GM19324 (cell line): ENCODE measurements around the gene CAPN15.

ENCODE experiments used
- ATAC-seq: cut with Tn5 transposase; IDR thresholded peaks from one replicate; pipeline ENCODE4 v1.9.1; 2021; ENCODE audit warnings: mild to moderate bottlenecking, moderate library complexity; ENCODE audit not compliant: unreplicated experiment, low FRiP score

CAPN15 gene

GRCh38 chr16:540645-541340, 13.3 kb downstream of the CAPN15 start:
- no peak for ATAC-seq

- no peak for ATAC-seq
Measured at GRCh38 chr16:543301-544164, 16.0 kb downstream of the CAPN15 start.

- ATAC-seq, result no peak
Measured at GRCh38 chr16:544517-544916, 17.0 kb downstream of the CAPN15 start.

DNA sequence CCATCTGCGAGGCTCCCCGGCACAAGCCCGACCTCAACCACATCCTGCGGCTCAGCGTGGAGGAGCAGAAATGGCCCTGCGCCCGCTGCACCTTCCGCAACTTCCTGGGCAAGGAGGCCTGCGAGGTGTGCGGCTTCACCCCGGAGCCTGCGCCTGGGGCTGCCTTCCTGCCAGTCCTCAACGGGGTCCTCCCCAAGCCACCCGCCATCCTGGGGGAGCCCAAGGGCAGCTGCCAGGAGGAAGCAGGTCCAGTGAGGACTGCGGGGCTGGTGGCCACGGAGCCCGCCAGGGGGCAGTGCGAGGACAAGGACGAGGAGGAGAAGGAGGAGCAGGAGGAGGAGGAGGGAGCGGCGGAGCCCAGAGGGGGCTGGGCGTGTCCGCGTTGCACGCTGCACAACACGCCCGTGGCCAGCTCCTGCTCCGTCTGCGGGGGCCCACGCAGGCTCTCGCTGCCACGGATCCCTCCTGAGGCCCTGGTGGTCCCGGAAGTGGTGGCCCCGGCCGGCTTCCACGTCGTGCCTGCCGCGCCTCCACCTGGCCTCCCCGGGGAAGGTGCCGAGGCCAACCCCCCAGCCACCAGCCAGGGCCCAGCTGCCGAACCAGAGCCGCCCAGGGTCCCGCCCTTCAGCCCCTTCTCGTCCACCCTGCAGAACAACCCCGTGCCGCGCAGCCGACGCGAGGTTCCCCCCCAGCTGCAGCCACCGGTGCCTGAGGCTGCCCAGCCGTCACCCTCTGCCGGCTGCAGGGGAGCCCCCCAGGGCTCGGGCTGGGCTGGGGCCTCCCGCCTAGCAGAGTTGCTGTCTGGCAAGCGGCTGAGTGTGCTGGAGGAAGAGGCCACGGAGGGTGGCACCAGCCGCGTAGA, 19.6 kb downstream of the CAPN15 start:
- ATAC-seq, result no peak

GRCh38 chr16:548586-548985, 21.1 kb downstream of the CAPN15 start:
- no peak for ATAC-seq

DNA sequence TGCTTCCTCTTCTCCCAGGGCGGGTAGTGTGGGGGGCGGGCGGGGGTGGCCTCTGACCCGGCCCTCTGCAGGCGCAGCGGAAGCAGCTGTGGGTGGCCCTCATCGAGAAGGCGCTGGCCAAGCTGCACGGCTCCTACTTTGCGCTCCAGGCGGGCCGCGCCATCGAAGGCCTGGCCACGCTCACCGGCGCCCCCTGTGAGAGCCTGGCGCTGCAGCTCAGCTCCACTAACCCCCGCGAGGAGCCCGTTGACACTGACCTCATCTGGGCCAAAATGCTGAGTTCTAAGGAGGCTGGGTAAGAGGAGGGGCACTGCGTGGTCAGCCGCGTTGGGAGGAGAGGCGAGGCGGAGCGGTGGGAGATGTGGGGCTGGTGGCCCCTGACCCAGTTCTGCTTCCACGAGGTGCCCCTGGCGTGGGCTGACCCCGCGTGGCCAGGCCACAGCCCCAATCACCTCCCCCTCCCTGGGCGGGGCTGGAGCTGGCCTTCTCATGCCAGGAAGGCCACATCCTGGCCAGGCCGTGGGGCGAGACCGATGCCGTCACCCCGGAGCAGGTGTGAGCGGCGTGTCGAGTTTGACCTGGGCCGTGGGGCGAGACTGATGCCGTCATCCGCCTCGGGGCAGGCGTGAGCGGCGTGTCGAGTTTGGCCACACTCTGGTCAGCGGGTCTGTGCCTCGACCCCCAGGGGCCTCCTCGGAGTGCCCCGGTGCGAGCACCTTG, 22.2 kb downstream of the CAPN15 start:
- no peak for ATAC-seq

DNA sequence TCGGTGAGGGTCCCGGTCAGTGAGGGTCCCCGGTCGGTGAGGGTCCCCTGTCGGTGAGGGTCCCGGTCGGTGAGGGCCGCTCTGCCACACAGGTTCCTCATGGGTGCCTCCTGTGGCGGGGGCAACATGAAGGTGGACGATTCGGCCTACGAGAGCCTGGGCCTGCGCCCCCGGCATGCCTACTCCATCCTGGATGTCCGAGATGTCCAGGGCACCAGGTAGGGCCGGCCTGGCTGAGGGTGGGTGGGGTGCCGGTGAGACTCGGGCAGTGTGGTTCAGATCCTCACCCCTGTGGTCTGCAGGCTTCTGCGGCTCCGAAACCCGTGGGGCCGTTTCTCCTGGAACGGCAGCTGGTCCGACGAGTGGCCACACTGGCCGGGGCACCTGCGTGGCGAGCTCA, 23.7 kb downstream of the CAPN15 start:
- ATAC-seq, result no peak

- ATAC-seq, result no peak
Measured at GRCh38 chr16:552171-552570, 24.7 kb downstream of the CAPN15 start.

DNA sequence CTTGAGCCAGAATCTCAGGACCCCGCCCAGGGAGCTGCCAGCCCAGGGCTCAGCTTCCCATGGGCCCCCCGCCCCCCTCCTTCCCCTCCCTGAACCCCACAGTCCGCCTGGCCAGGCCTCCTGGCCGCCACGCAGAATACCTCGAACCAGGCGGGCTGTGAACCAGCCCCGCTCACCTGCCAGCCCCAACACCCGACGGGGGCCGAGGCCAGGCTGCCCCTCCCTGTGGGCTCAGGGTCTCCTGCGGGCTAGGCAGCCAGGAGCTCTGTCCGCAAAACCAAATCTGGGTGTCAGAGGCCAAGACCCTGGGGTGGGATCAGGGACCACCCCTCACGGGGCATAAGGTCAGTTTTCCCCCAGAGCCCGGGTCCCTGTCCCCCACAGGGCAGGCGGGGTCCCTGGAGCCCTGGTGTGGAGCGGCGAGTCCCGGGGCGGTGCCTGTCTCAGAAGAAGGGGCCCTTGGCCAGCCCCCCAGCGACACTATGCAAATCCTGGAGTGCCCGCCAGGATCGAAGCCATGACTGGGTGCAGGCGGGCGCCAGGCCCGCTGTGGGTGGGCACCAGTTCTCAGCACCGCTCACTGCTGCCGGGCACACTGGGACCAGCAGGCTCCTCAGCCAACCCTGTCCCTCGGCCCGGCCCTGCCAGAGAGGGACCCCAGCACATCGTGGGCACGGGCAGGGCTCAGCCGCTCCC, 26.2 kb downstream of the CAPN15 start:
- ATAC-seq, result no peak

DNA sequence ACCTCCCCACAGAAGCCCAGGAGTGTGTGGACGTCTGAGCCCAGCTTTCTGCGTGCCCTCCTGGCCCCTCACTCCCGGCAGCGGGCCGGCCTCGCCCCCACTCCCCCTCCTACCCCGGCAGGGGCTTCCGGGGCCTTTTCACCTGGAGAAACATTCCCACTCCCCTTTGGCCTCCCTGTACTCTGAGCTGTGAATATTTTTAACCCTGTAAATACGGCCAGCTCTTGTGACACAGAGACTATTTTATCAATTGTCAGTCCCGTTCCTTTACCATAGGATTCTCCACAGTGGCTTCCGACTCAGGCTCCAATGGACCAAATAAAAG, 26.7 kb downstream of the CAPN15 start:
- no peak for ATAC-seq

DNA sequence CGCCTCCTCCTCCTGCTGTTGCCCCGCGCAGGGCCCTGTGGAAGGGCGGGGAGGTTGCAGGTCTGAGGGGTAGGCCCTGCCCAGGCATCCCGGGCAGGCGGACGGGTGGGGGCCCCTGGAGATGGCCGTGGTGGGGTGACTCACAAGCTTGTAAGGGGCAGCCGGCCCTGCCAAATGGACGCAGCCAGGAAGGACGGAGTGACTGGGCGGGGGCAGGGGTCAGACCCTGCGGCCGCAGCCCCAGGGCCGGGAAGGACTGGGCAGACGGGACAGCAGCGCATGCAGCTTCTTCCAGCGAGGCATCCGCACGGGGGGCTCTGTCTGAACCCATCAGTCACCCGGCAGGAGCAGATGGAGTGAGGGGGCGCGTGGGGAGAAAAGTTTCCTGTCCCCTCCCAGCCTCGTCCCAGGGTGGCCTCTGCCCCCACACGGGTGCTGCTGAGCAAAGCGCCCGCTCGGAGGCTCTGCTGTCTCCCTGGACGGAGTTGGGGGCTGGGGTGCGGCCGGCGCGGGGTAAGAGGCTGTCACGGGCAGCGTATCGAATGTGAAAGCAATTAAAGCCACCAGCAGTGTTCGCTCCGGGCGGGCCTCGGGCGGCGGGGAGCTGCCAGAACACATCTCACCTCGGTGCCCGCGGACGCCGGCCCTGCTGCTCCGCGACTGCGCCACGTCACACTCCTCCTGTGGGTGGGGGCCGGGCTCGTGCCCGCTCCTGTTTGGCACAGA, 27.3 kb downstream of the CAPN15 start:
- ATAC-seq, result no peak

DNA sequence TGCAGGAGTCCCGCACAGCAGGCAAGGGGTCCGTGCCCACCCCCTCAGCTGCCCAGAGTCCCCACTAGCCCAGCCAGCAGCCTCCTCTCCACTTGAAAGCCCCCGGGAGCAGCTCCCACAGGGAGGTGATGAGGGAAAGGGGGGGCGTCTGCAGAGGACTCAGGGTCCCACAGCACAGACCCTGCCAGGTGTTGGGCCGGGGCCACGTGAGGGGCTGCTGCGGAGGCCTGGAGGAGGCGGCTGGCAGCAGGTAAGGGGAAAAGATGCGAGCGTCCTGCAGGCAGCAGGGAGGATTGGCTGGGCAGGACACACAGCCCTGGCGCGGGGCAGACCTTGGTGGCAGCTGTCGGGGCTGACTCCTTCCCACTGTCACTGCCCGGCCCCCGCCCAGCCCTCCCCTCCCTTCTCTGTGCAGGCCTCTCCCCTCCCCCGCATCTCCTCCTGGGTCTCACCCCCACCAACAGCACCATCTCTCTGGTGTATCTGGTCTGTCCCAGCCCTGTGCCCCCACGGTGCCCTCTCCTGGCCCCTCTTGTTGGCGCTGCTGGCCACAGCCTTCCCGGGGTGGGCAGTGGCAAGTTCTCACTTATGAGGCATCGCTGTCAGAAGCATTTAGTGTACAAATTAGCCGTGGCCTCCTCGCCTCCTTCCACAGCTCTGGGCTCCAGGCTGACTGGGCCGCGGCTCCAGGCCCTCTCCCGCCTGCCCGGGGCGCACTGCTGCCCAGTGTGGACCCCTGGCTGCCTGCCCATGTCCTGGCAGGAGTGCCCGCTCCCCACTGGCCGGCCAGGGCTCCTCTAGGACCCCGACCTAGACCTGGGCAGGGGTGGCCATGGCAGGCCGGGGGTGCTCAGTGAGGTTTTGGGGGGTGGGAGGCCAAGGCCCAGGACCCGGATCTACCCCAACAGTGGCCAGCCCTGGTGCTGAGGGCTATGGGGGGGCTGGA, 28.3 kb downstream of the CAPN15 start:
- ATAC-seq, result no peak

DNA sequence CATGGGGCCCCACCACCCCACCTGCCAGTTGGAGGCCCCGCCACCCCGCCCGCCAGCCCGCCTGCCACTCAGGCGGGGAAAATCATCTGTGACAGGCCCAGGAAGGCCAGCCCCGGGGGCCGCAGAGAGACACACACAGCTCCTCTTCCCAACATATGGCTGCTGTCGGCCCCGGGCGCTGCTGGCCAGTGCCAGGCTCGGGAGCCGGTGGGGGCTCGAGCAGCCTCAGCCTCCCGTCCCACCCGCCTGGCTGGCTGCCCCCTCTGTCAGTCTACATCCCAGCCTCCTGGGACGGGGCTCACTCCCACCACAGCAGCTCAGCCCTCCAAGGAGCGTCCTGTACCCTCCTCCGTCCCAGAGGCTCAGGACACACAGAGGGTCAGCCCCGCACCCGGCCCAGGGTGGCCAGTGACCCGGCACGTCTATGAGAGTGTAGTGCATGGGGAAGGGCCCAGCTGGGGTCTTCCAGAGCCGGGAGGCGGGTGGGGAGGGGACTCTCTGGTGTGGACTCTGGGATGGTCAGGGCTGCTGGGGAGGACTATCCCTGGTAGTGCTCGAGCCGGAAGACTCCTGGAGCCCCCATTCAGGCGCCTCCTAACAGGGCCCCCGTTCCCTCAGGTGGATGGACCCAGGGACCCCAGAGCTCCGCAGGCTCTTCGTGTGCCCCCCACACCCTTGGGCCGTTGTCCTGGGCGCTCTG, 29.1 kb downstream of the CAPN15 start:
- no peak for ATAC-seq

GRCh38 chr16:557463-558297, 30.2 kb downstream of the CAPN15 start:
- no peak for ATAC-seq

DNA sequence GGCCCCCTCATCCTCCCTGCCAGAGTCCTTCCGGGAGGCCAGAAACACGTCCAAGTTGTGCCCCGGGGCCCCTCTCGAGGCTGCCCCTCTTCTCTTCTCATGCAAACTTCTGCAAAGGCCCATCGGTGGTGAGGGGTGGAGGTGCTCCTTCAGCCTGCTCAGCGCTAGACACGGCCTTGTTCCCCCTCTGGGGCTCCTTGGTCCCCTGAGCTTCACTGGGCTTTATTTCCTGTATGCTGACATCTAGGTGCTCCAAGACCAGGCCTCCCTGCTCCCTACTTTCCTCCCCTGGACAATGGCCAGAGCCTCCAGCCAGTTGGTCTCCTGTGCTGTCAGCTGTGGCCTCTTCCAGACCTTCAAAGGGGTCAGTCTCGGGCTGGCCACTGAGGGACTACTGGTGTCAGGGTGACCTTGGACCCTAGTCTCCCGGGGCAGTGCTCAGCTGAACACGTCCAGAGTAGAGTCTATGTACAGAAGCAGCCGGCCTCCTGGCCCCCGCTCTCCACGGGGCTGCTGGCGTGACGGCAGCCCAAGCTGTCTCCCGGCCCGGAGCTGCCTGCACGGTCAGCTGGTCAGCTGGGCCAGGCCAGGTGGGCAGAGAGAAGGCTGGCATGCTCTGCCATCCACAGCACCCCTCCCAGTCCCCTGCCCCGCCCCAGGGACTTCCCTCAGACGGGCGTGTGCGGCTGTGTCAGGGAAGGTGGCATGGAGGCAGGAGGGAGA, 30.9 kb downstream of the CAPN15 start:
- ATAC-seq, result no peak

GRCh38 chr16:559021-559380, 31.5 kb downstream of the CAPN15 start:
- no peak for ATAC-seq
